ENCODE data around the gene IARS1.

GRCh38 chr9:92254381-92255337, 38.8 kb downstream of the IARS1 start:
- no peak for TF ChIP-seq CTCF (IDR thresholded peaks at IDR 0.05; ENCODE audit: low read depth, low read length)
- TF ChIP-seq POLR2A (IDR thresholded peaks at IDR 0.05; ENCODE audit: extremely low read depth, insufficient read length): no peak
